ENCODE measurements around the gene SLC25A27. TPM values are rescaled to one million over a fixed set of nuclear protein-coding genes. Genes with fewer than 3 reads are reported as not detected.

SLC25A27 gene
- total RNA-seq, 1 experiment from 2014 or later = 10.7 TPM

DNA sequence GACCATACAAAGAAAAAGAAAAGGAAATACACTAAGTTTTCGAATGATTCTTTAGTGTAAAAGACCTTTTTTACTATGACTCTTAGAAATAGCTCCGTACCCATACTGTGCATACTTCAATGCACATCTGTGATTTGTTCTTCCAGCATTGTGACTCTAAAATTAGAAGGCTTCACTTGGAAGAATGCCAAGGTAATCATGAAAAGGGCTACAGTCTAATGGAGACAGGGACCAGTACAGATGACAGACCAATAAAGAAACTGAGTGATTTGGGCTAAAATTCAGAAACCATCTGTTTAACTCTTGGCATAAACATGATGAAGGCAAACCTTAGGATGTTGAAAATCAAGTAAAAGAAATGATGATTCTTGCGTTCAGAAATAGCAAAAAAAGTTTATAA lies 46.4 kb upstream of the SLC25A27 start:
- Histone ChIP-seq H3K79me2 (ENCODE audit: insufficient read depth, low read length) (no peaks in the 10 kb centered on the region), H2AFZ (ENCODE audit: low read depth, low read length, poor library complexity, severe bottlenecking) (no peak overlapping the region), H3K4me1 (ENCODE audit: control insufficient read depth in 1 of 2, insufficient read depth in 2 of 2, low read length in 2 of 2) (no peaks in the 10 kb centered on the region), H3K9me3 (ENCODE audit: control insufficient read depth in 1 of 2, insufficient read depth in 1 of 2, low read depth in 1 of 2, low read length in 2 of 2) (no peaks in the 10 kb centered on the region), H3K4me3 (replicated peaks in 1 of 2; ENCODE audit: low read depth in 1 of 2, low read length in 2 of 2) (no peak overlapping the region), H3K27me3 (ENCODE audit: insufficient read depth, low read length) (no peaks in the 10 kb centered on the region), H3K36me3 (ENCODE audit: control insufficient read depth in 1 of 2, insufficient read depth in 2 of 2, low read length in 2 of 2) (no peaks in the 10 kb centered on the region), H3K9ac (ENCODE audit: low read length) (no peak overlapping the region), H3K9me2 (ENCODE audit: insufficient read depth) (no peaks in the 10 kb centered on the region), H3K27ac (ENCODE audit: low read depth, low read length) (no peak overlapping the region), H4K20me1 (ENCODE audit: insufficient read depth) (no peaks in the 10 kb centered on the region), H3K4me2 (ENCODE audit: low read length) (no peak overlapping the region)
- ATAC-seq (no peak), DNase-seq (ENCODE audit: low read depth, low spot score) (no peak)
- POLR2A ChIA-PET = no interaction called here
- TF ChIP-seq, protein P1, sequence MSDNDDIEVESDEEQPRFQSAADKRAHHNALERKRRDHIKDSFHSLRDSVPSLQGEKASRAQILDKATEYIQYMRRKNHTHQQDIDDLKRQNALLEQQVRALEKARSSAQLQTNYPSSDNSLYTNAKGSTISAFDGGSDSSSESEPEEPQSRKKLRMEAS (IDR thresholded peaks at IDR 0.05) = no peak
- TF ChIP-seq ATF3 (IDR thresholded peaks at IDR 0.05) (no peak), RAD21 (IDR thresholded peaks at IDR 0.05; ENCODE audit: low read depth) (no peak), TCF7L2 (IDR thresholded peaks at IDR 0.05; ENCODE audit: borderline replicate concordance, extremely low read depth, insufficient read depth, insufficient read length) (no peak), FOSL1 (IDR thresholded peaks at IDR 0.05; ENCODE audit: low read depth) (no peak), POLR2A (IDR thresholded peaks at IDR 0.05; ENCODE audit: borderline replicate concordance, extremely low read depth, insufficient read depth, insufficient read length) (no peak), CTCF (IDR thresholded peaks at IDR 0.05 in 2 of 3, conservative IDR thresholded peaks at IDR 0.05 in 1 of 3; ENCODE audit: borderline replicate concordance in 1 of 3, insufficient read depth in 1 of 3, low read depth in 2 of 3, low read length in 2 of 3) (no peak), ZFX (IDR thresholded peaks at IDR 0.05) (no peak), CEBPB (IDR thresholded peaks at IDR 0.05; ENCODE audit: low read depth) (no peak), JUND (IDR thresholded peaks at IDR 0.05) (no peak), SP1 (IDR thresholded peaks at IDR 0.05; ENCODE audit: low read depth) (no peak), EZH2phosphoT487 (IDR thresholded peaks at IDR 0.05; ENCODE audit: borderline replicate concordance) (no peak), EZH2 (IDR thresholded peaks at IDR 0.05) (no peak), POLR2AphosphoS5 (IDR thresholded peaks at IDR 0.05; ENCODE audit: low read depth, low read length) (no peak), REST (IDR thresholded peaks at IDR 0.05; ENCODE audit: low read depth) (no peak)
- CTCF ChIA-PET = no interaction called here
- RAD21 ChIA-PET (ENCODE audit: low non-redundant PET in 1 of 2, low total read pairs in 2 of 2, uncharacterized antibody in 2 of 2, unreplicated experiment in 2 of 2) = no interaction called here
- BruUV-seq (replicated peaks) = no TSS peak
- intact Hi-C loops (cut with micrococcal nuclease) = no loop called here

Data from HCT116 (cell line).